SW480 (cell line): ENCODE results near the gene EBF3.

Experiments
- DNase-seq: peaks from one replicate; pipeline ENCODE4 v3.0.0-alpha.2; 2016; ENCODE audit warnings: low spot score

EBF3 gene

GRCh38 chr10:129912166-129912917 is 51.7 kb downstream of the EBF3 start:
- no peak for DNase-seq

GRCh38 chr10:129911451-129912165 is 52.5 kb downstream of the EBF3 start:
- no peak for DNase-seq

- no peak for DNase-seq
Observed at GRCh38 chr10:129910861-129911260, 53.2 kb downstream of the EBF3 start.

- DNase-seq = no peak
Observed at GRCh38 chr10:129909531-129910256, 54.4 kb downstream of the EBF3 start.

GRCh38 chr10:129909080-129909479 is 55.0 kb downstream of the EBF3 start:
- no peak for DNase-seq

GRCh38 chr10:129908406-129908805 is 55.7 kb downstream of the EBF3 start:
- no peak for DNase-seq

- DNase-seq = no peak
Observed at GRCh38 chr10:129905553-129905952, 58.5 kb downstream of the EBF3 start.

GRCh38 chr10:129904323-129904722 is 59.8 kb downstream of the EBF3 start:
- no peak for DNase-seq

GRCh38 chr10:129901389-129902006 is 62.6 kb downstream of the EBF3 start:
- no peak for DNase-seq

GRCh38 chr10:129900825-129901224 is 63.2 kb downstream of the EBF3 start:
- DNase-seq = no peak

- DNase-seq = no peak
Observed at GRCh38 chr10:129899276-129900130, 64.6 kb downstream of the EBF3 start.

GRCh38 chr10:129898706-129899268 is 65.3 kb downstream of the EBF3 start:
- no peak for DNase-seq

GRCh38 chr10:129897871-129898626 is 66.0 kb downstream of the EBF3 start:
- DNase-seq = no peak

- DNase-seq = no peak
Observed at GRCh38 chr10:129896860-129897200, 67.2 kb downstream of the EBF3 start.

GRCh38 chr10:129896136-129896859 is 67.8 kb downstream of the EBF3 start:
- DNase-seq = no peak

- DNase-seq = no peak
Observed at GRCh38 chr10:129895811-129896135, 68.3 kb downstream of the EBF3 start.

GRCh38 chr10:129894698-129895097 is 69.4 kb downstream of the EBF3 start:
- no peak for DNase-seq

- DNase-seq = no peak
Observed at GRCh38 chr10:129893104-129894089, 70.7 kb downstream of the EBF3 start.

GRCh38 chr10:129892548-129893052 is 71.5 kb downstream of the EBF3 start:
- no peak for DNase-seq
